ENCODE data around the gene TBCK. TPM values are rescaled to one million over a fixed set of nuclear protein-coding genes. Genes with fewer than 3 reads are reported as not detected.

The TBCK gene
- total RNA-seq, 1 donor from 2014 or later: 64.2 TPM

DNA sequence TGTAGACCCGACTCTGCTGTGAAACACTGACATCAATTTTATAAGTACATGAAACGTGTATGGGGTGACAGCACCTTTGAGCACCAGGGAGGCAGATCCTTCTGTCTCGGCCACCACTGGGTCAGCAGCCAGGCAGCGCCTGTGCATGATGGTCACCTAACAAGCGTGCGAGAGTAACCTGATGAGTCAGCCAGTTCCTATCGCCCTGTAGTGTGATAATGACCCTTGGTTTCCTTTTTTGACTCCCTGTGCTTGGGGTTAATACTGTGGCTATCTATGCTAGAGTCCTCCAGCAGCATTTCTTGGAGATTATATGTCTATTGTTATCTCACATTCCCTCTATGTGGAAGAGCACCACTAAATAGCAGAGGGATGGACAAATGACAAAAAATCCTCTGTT, 319.2 kb downstream of the TBCK start:
- Mint-ChIP-seq H3K4me1 (peaks cover 7% of the 10 kb centered on the region), H3K9me3 (peaks cover 3% of the 10 kb centered on the region), H3K4me3 (no peak overlapping the region), H3K36me3 (no peaks in the 10 kb centered on the region), H3K27ac (no peak overlapping the region), H3K27me3 (ENCODE audit: low read depth) (no peaks in the 10 kb centered on the region)
- TF ChIP-seq, protein P1, sequence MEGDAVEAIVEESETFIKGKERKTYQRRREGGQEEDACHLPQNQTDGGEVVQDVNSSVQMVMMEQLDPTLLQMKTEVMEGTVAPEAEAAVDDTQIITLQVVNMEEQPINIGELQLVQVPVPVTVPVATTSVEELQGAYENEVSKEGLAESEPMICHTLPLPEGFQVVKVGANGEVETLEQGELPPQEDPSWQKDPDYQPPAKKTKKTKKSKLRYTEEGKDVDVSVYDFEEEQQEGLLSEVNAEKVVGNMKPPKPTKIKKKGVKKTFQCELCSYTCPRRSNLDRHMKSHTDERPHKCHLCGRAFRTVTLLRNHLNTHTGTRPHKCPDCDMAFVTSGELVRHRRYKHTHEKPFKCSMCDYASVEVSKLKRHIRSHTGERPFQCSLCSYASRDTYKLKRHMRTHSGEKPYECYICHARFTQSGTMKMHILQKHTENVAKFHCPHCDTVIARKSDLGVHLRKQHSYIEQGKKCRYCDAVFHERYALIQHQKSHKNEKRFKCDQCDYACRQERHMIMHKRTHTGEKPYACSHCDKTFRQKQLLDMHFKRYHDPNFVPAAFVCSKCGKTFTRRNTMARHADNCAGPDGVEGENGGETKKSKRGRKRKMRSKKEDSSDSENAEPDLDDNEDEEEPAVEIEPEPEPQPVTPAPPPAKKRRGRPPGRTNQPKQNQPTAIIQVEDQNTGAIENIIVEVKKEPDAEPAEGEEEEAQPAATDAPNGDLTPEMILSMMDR (IDR thresholded peaks at IDR 0.05; ENCODE audit: unreplicated experiment): no peak
- no peak for DNase-seq (ENCODE audit: low spot score in 2 of 2, unreplicated experiment in 2 of 2)

DNA sequence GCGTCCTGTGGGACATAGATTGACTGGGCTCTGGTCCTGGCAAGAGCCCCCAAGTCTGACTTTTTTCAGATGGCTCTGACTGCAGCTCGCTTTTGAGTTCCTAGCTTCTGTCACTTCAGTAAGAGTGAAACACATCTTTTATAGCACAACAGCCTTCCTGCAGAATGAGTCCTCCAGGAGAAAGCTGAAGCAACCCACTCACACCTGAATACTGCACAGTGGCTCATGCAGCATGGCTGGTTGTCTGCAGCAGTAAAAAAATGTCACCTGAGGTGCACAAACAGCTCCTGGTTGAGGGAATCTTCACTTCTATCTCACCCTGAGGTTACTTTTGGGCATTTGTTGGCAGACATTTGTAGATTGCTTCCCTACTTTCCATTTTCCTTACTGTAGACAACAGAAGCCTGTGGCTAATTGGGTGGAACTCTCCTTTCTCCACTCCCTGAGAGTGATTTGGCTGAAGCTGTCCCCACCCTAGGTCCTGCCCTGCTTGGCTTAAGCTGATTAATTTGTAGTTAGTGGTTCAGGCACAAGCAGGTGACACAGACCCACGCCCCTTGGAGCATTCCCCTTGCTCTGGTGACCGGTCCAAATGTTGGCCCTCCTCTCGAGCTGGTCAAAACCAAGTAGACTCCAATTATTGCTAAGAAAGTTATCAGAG, 321.0 kb downstream of the TBCK start:
- no peaks in the 10 kb centered on the region for H3K36me3 Mint-ChIP-seq
- H3K4me1 Mint-ChIP-seq: peaks cover 7% of the 10 kb centered on the region
- H3K9me3 Mint-ChIP-seq: no peaks in the 10 kb centered on the region
- no peak for DNase-seq (ENCODE audit: low spot score in 2 of 2, unreplicated experiment in 2 of 2)
- H3K27ac Mint-ChIP-seq: no peak overlapping the region
- no peak overlapping the region for H3K4me3 Mint-ChIP-seq
- TF ChIP-seq, protein P1 (IDR thresholded peaks at IDR 0.05; ENCODE audit: unreplicated experiment): no peak
- no peaks in the 10 kb centered on the region for H3K27me3 Mint-ChIP-seq (ENCODE audit: low read depth)

DNA sequence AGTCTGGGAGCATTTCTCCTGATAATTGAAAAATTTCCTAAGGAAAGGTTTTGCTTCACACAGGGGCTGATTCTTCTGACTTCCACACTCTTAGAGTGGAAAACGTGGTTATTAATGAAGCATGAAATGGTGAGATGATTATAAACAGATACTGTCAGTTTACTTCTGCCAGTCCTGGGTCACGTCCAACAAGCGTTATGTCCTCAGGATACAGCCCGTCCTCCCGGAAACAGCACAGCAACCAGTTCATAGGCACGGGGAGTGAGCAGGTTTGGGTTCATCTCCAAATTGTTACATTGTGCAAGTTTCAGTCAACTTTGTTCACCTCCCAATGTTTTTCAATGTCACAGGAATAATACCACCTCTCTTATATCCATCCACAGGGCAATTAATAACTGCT, 321.9 kb downstream of the TBCK start:
- H3K27me3 Mint-ChIP-seq (ENCODE audit: low read depth): no peaks in the 10 kb centered on the region
- H3K4me3 Mint-ChIP-seq: no peak overlapping the region
- TF ChIP-seq, protein P1 (IDR thresholded peaks at IDR 0.05; ENCODE audit: unreplicated experiment): no peak
- no peaks in the 10 kb centered on the region for H3K36me3 Mint-ChIP-seq
- peaks cover 7% of the 10 kb centered on the region for H3K4me1 Mint-ChIP-seq
- no peak overlapping the region for H3K27ac Mint-ChIP-seq
- H3K9me3 Mint-ChIP-seq: no peaks in the 10 kb centered on the region
- DNase-seq (ENCODE audit: low spot score in 2 of 2, unreplicated experiment in 2 of 2): no peak

DNA sequence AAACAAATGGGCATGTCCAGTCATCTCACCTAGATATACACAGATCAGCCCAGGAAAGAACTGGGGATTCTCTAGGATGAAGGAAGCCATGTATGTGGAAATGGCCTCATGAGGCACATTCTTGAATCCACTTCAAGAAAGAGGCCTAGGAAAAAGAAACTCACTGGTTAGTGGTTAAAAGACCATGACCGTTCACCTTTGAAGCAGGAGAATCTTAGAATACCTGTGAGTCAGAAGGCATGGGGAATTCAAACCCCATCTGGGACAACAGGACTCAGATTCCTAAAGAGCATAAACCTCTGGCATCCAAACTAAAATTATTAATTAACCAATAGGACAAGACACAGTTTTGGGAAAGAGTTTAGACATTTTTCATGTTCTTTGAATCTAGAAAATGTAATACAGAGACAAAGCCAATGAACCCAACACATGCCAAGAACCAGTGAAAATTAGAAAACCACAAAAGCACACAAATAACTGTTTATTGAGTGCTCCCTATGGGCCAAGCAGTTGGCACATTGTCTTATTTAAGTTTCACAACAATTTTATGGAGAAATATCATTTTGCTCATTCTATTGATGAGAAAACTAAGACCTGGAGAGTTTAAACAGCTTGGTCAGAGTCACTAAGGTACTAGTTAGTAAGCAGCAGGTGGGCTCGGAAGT, 323.2 kb downstream of the TBCK start:
- Mint-ChIP-seq H3K27ac (no peak overlapping the region), H3K27me3 (ENCODE audit: low read depth) (no peaks in the 10 kb centered on the region), H3K4me1 (peaks cover 2% of the 10 kb centered on the region), H3K36me3 (no peaks in the 10 kb centered on the region), H3K4me3 (no peak overlapping the region), H3K9me3 (peaks cover 5% of the 10 kb centered on the region)
- DNase-seq (ENCODE audit: low spot score in 2 of 2, unreplicated experiment in 2 of 2): no peak
- TF ChIP-seq, protein P1 (IDR thresholded peaks at IDR 0.05; ENCODE audit: unreplicated experiment): no peak

DNA sequence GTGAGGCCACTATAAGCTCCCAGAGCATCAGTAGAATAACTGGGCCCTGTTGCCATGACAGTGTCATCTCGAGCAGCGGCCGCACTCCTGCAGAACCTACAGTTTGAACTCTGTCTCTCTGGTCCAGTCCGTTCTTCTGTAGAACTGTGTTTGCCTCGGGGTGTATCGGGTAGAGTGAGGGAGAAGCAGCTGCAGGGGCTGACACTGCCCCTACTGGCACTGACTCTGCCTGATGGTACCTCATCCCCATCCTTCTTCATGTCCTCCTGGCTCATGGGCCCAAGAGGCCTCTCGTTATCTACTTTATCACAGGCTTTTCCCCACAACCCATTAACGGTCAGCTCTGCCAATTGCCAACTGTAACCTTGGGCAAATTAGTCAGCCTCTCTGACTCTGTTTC, 324.3 kb downstream of the TBCK start:
- Mint-ChIP-seq H3K27me3 (ENCODE audit: low read depth) (no peaks in the 10 kb centered on the region), H3K4me1 (no peaks in the 10 kb centered on the region)

More for the DNA sequence above, 324.3 kb downstream of the TBCK start:
- Mint-ChIP-seq H3K36me3 (no peaks in the 10 kb centered on the region), H3K4me3 (no peak overlapping the region), H3K27ac (no peak overlapping the region), H3K9me3 (peaks cover 5% of the 10 kb centered on the region)
- TF ChIP-seq, protein P1 (IDR thresholded peaks at IDR 0.05; ENCODE audit: unreplicated experiment): no peak
- no peak for DNase-seq (ENCODE audit: low spot score in 2 of 2, unreplicated experiment in 2 of 2)

Other genes starting within 250 kb of the TBCK start
- 40.6 to 48.8 TPM (median 44.8 TPM) in 3 replicates for gene AIMP1, start 341 bp upstream of the TBCK start, total RNA-seq
- gene GIMD1, start 52.6 kb upstream of the TBCK start, total RNA-seq: not detected in 3 replicates

All from mesothelial cell of epicardium (in vitro differentiated cells).